Stimulated activated CD8-positive, alpha-beta memory T cell treated with anti-CD3 and anti-CD28 coated beads, Interleukin-12 subunit alpha, Interleukin-12 subunit beta, amount 100 ng/mL, for 1 hour (primary cell): Measurements from ENCODE around the gene SLC26A5.
"Not testable (repeated sequence)": the region's sequence is repeated elsewhere in the genome, so short reads cannot be mapped to it uniquely, and the experiment has no call there.

Source experiments
- DNase-seq: peaks from one replicate; pipeline ENCODE4 v3.0.0-alpha.2; 2020; ENCODE audit warnings: low read depth

Gene SLC26A5

GRCh38 chr7:103405789-103406613 is 40.0 kb downstream of the SLC26A5 start:
- DNase-seq, result not testable (repeated sequence)

- not testable (repeated sequence) for DNase-seq
Observed at GRCh38 chr7:103399687-103400086, 46.3 kb downstream of the SLC26A5 start.

GRCh38 chr7:103398483-103399127 is 47.4 kb downstream of the SLC26A5 start:
- no peak for DNase-seq

GRCh38 chr7:103396471-103396870 is 49.5 kb downstream of the SLC26A5 start:
- no peak for DNase-seq

- no peak for DNase-seq
Observed at GRCh38 chr7:103395071-103395470, 50.9 kb downstream of the SLC26A5 start.

GRCh38 chr7:103394566-103394965 is 51.4 kb downstream of the SLC26A5 start:
- DNase-seq, result no peak

- DNase-seq, result no peak
Observed at GRCh38 chr7:103391976-103392375, 54.0 kb downstream of the SLC26A5 start.

GRCh38 chr7:103391150-103391549 is 54.9 kb downstream of the SLC26A5 start:
- DNase-seq, result no peak

- DNase-seq, result no peak
Observed at GRCh38 chr7:103389263-103389662, 56.7 kb downstream of the SLC26A5 start.

- DNase-seq, result no peak
Observed at GRCh38 chr7:103388469-103389140, 57.4 kb downstream of the SLC26A5 start.

- no peak for DNase-seq
Observed at GRCh38 chr7:103387242-103387641, 58.8 kb downstream of the SLC26A5 start.

- no peak for DNase-seq
Observed at GRCh38 chr7:103382032-103382402, 64.0 kb downstream of the SLC26A5 start.

GRCh38 chr7:103381280-103382031 is 64.6 kb downstream of the SLC26A5 start:
- no peak for DNase-seq

- DNase-seq, result no peak
Observed at GRCh38 chr7:103380395-103381191, 65.4 kb downstream of the SLC26A5 start.

GRCh38 chr7:103379270-103379975 is 66.6 kb downstream of the SLC26A5 start:
- DNase-seq, result no peak

GRCh38 chr7:103373866-103374643 is 72.0 kb downstream of the SLC26A5 start:
- no peak for DNase-seq

GRCh38 chr7:103369432-103369831 is 76.6 kb downstream of the SLC26A5 start:
- DNase-seq, result no peak

- no peak for DNase-seq
Observed at GRCh38 chr7:103349805-103350204, 96.2 kb downstream of the SLC26A5 start.

- no peak for DNase-seq
Observed at GRCh38 chr7:103348959-103349358, 97.0 kb downstream of the SLC26A5 start.

GRCh38 chr7:103348452-103348851 is 97.6 kb downstream of the SLC26A5 start:
- DNase-seq, result no peak
